Measurements from ENCODE around the gene IFT20. TPM values are rescaled to one million over a fixed set of nuclear protein-coding genes. Genes with fewer than 3 reads are reported as not detected.

IFT20 gene
- total and polyA plus RNA-seq, 9 of the 15 experiments (the other 6 are each of a cell fraction or from before 2014, with no cell fraction given): 11.2 to 38.6 (median 20.1) TPM

- TF ChIP-seq, protein P1, sequence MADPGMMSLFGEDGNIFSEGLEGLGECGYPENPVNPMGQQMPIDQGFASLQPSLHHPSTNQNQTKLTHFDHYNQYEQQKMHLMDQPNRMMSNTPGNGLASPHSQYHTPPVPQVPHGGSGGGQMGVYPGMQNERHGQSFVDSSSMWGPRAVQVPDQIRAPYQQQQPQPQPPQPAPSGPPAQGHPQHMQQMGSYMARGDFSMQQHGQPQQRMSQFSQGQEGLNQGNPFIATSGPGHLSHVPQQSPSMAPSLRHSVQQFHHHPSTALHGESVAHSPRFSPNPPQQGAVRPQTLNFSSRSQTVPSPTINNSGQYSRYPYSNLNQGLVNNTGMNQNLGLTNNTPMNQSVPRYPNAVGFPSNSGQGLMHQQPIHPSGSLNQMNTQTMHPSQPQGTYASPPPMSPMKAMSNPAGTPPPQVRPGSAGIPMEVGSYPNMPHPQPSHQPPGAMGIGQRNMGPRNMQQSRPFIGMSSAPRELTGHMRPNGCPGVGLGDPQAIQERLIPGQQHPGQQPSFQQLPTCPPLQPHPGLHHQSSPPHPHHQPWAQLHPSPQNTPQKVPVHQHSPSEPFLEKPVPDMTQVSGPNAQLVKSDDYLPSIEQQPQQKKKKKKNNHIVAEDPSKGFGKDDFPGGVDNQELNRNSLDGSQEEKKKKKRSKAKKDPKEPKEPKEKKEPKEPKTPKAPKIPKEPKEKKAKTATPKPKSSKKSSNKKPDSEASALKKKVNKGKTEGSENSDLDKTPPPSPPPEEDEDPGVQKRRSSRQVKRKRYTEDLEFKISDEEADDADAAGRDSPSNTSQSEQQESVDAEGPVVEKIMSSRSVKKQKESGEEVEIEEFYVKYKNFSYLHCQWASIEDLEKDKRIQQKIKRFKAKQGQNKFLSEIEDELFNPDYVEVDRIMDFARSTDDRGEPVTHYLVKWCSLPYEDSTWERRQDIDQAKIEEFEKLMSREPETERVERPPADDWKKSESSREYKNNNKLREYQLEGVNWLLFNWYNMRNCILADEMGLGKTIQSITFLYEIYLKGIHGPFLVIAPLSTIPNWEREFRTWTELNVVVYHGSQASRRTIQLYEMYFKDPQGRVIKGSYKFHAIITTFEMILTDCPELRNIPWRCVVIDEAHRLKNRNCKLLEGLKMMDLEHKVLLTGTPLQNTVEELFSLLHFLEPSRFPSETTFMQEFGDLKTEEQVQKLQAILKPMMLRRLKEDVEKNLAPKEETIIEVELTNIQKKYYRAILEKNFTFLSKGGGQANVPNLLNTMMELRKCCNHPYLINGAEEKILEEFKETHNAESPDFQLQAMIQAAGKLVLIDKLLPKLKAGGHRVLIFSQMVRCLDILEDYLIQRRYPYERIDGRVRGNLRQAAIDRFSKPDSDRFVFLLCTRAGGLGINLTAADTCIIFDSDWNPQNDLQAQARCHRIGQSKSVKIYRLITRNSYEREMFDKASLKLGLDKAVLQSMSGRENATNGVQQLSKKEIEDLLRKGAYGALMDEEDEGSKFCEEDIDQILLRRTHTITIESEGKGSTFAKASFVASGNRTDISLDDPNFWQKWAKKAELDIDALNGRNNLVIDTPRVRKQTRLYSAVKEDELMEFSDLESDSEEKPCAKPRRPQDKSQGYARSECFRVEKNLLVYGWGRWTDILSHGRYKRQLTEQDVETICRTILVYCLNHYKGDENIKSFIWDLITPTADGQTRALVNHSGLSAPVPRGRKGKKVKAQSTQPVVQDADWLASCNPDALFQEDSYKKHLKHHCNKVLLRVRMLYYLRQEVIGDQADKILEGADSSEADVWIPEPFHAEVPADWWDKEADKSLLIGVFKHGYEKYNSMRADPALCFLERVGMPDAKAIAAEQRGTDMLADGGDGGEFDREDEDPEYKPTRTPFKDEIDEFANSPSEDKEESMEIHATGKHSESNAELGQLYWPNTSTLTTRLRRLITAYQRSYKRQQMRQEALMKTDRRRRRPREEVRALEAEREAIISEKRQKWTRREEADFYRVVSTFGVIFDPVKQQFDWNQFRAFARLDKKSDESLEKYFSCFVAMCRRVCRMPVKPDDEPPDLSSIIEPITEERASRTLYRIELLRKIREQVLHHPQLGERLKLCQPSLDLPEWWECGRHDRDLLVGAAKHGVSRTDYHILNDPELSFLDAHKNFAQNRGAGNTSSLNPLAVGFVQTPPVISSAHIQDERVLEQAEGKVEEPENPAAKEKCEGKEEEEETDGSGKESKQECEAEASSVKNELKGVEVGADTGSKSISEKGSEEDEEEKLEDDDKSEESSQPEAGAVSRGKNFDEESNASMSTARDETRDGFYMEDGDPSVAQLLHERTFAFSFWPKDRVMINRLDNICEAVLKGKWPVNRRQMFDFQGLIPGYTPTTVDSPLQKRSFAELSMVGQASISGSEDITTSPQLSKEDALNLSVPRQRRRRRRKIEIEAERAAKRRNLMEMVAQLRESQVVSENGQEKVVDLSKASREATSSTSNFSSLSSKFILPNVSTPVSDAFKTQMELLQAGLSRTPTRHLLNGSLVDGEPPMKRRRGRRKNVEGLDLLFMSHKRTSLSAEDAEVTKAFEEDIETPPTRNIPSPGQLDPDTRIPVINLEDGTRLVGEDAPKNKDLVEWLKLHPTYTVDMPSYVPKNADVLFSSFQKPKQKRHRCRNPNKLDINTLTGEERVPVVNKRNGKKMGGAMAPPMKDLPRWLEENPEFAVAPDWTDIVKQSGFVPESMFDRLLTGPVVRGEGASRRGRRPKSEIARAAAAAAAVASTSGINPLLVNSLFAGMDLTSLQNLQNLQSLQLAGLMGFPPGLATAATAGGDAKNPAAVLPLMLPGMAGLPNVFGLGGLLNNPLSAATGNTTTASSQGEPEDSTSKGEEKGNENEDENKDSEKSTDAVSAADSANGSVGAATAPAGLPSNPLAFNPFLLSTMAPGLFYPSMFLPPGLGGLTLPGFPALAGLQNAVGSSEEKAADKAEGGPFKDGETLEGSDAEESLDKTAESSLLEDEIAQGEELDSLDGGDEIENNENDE (IDR thresholded peaks at IDR 0.05; ENCODE audit: low read depth, low read length): no peak
- TF ChIP-seq CREBBP (IDR thresholded peaks at IDR 0.05; ENCODE audit: low read depth, low read length) (no peak), ZNF740 (CRISPR knock-in tag; IDR thresholded peaks at IDR 0.05) (no peak), ZNF740 (tag; IDR thresholded peaks at IDR 0.05) (peak in 1 of 2 experiments; percentile 30; a peak in 1 of 4 replicates), GATAD2A (IDR thresholded peaks at IDR 0.05) (0 out of 2 replicates have a peak, but pooled peaks have one; percentile 1), ETS2 (tag; IDR thresholded peaks at IDR 0.05; ENCODE audit: borderline replicate concordance, poor library complexity, severe bottlenecking) (no peak)
- TF ChIP-seq, protein P2, sequence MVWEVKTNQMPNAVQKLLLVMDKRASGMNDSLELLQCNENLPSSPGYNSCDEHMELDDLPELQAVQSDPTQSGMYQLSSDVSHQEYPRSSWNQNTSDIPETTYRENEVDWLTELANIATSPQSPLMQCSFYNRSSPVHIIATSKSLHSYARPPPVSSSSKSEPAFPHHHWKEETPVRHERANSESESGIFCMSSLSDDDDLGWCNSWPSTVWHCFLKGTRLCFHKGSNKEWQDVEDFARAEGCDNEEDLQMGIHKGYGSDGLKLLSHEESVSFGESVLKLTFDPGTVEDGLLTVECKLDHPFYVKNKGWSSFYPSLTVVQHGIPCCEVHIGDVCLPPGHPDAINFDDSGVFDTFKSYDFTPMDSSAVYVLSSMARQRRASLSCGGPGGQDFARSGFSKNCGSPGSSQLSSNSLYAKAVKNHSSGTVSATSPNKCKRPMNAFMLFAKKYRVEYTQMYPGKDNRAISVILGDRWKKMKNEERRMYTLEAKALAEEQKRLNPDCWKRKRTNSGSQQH (CRISPR knock-in tag; IDR thresholded peaks at IDR 0.05): no peak
- TF ChIP-seq, protein P3, sequence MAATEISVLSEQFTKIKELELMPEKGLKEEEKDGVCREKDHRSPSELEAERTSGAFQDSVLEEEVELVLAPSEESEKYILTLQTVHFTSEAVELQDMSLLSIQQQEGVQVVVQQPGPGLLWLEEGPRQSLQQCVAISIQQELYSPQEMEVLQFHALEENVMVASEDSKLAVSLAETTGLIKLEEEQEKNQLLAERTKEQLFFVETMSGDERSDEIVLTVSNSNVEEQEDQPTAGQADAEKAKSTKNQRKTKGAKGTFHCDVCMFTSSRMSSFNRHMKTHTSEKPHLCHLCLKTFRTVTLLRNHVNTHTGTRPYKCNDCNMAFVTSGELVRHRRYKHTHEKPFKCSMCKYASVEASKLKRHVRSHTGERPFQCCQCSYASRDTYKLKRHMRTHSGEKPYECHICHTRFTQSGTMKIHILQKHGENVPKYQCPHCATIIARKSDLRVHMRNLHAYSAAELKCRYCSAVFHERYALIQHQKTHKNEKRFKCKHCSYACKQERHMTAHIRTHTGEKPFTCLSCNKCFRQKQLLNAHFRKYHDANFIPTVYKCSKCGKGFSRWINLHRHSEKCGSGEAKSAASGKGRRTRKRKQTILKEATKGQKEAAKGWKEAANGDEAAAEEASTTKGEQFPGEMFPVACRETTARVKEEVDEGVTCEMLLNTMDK (IDR thresholded peaks at IDR 0.05; ENCODE audit: borderline replicate concordance, insufficient read depth, low read depth, low read length, poor library complexity, severe bottlenecking): no peak
These were observed 17.1 kb downstream of the IFT20 start (continued) for GRCh38 chr17:28317966-28318758.

All from K562 (cell line).